Activated naive CD4-positive, alpha-beta T cell treated with anti-CD3 and anti-CD28 coated beads, Interleukin-2, amount 50 U/mL, for 24 hours (primary cell): ENCODE results near the gene PTGER4.
"Not testable (repeated sequence)": the region's sequence is repeated elsewhere in the genome, so short reads cannot be mapped to it uniquely, and the experiment has no call there.

Experiments used
- H3K27ac Mint-ChIP-seq: one replicate; pipeline ENCODE4 v1.8.0; 2021; ENCODE audit warnings: mild to moderate bottlenecking, mixed read lengths
- H3K27me3 Mint-ChIP-seq: one replicate; pipeline ENCODE4 v1.8.0; 2021; ENCODE audit warnings: mixed read lengths
- H3K36me3 Mint-ChIP-seq: one replicate; pipeline ENCODE4 v1.8.0; 2021; ENCODE audit warnings: mixed read lengths
- H3K4me1 Mint-ChIP-seq: one replicate; pipeline ENCODE4 v1.8.0; 2021; ENCODE audit warnings: mixed read lengths
- H3K4me3 Mint-ChIP-seq: one replicate; pipeline ENCODE4 v1.8.0; 2021; ENCODE audit warnings: mild to moderate bottlenecking, mixed read lengths
- H3K9me3 Mint-ChIP-seq: one replicate; pipeline ENCODE4 v1.8.0; 2021; ENCODE audit warnings: mixed read lengths

The PTGER4 gene

DNA sequence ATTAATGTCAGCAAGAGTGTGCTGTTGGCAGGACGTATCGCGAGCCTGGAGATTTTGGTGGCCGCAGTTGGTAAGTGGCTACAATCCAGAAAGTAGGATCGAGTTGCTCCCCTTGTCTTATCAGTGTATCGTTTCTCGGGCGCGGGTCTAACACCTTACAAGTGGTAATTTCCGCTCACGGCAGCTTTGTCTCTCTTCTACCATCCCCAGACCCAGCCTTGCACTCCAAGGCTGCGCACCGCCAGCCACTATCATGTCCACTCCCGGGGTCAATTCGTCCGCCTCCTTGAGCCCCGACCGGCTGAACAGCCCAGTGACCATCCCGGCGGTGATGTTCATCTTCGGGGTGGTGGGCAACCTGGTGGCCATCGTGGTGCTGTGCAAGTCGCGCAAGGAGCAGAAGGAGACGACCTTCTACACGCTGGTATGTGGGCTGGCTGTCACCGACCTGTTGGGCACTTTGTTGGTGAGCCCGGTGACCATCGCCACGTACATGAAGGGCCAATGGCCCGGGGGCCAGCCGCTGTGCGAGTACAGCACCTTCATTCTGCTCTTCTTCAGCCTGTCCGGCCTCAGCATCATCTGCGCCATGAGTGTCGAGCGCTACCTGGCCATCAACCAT, 1.1 kb downstream of the PTGER4 start:
- Mint-ChIP-seq H3K4me3 (peak overlapping the region; percentile 95), H3K27me3 (no peaks in the 10 kb centered on the region), H3K36me3 (peaks cover 51% of the 10 kb centered on the region), H3K9me3 (no peaks in the 10 kb centered on the region), H3K27ac (peak overlapping the region; percentile 98), H3K4me1 (peaks cover 29% of the 10 kb centered on the region)

DNA sequence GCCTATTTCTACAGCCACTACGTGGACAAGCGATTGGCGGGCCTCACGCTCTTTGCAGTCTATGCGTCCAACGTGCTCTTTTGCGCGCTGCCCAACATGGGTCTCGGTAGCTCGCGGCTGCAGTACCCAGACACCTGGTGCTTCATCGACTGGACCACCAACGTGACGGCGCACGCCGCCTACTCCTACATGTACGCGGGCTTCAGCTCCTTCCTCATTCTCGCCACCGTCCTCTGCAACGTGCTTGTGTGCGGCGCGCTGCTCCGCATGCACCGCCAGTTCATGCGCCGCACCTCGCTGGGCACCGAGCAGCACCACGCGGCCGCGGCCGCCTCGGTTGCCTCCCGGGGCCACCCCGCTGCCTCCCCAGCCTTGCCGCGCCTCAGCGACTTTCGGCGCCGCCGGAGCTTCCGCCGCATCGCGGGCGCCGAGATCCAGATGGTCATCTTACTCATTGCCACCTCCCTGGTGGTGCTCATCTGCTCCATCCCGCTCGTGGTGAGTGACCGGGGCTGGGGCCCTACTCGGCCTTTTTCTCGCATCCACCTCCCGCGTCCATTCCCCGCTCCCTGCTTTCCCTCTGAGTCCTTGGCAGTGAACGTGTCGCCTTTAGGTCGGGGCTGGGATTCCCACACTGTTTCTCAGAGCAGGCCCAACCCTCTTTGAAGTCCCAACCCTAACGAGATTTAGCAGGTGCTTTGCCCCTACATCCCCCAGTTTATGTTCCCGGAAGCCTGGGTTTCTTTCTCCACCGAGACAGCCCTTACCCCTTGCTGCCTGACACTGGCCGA, 1.8 kb downstream of the PTGER4 start:
- peak overlapping the region; percentile 95 for H3K4me3 Mint-ChIP-seq
- peak overlapping the region; percentile 98 for H3K27ac Mint-ChIP-seq
- H3K4me1 Mint-ChIP-seq = peaks cover 27% of the 10 kb centered on the region
- H3K9me3 Mint-ChIP-seq = no peaks in the 10 kb centered on the region
- no peaks in the 10 kb centered on the region for H3K27me3 Mint-ChIP-seq
- peaks cover 58% of the 10 kb centered on the region for H3K36me3 Mint-ChIP-seq

DNA sequence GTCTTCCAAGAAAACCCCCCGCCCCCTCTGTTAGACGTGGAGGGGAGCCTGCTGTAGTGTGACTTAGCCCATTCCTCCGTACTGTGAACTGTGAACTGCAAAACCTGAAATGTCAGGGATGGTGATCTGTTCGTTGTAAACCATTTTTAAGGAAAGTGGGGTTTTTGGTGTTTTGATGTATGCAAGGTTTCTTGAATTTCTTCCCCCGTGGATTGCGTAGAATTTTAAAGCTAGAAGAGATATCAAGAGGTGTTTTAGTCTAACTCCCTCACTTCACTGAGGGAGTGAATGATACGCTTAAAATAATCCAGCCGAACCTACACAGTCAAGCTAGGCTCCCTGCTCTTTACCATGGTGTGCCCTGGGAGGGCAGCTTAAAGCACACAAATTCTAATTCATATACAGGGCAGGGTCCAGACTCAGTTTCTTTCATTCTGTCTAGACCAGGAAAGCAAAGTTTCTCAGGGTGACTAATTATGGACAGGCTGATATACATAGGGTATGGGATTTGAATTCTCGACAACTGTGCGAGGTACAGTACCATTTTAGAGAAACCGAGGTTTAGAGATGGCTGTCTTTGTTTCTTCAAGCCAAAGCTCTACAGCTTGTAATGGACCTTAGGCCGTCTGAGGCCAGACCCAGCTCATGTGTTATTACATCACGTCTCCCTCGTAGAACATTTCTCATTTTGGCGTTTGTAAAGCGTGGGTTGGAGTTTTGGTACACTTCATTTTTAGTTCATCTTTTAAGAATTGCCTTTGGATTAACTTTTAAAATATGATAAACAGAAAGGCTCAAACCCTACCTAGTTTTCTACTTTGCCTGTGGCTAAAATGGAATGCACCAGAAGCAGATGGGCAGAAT, 2.7 kb downstream of the PTGER4 start:
- H3K27ac Mint-ChIP-seq = peak overlapping the region; percentile 98
- no peaks in the 10 kb centered on the region for H3K9me3 Mint-ChIP-seq
- peaks cover 25% of the 10 kb centered on the region for H3K4me1 Mint-ChIP-seq
- H3K36me3 Mint-ChIP-seq = peaks cover 64% of the 10 kb centered on the region
- H3K27me3 Mint-ChIP-seq = no peaks in the 10 kb centered on the region
- H3K4me3 Mint-ChIP-seq = peak overlapping the region; percentile 95

DNA sequence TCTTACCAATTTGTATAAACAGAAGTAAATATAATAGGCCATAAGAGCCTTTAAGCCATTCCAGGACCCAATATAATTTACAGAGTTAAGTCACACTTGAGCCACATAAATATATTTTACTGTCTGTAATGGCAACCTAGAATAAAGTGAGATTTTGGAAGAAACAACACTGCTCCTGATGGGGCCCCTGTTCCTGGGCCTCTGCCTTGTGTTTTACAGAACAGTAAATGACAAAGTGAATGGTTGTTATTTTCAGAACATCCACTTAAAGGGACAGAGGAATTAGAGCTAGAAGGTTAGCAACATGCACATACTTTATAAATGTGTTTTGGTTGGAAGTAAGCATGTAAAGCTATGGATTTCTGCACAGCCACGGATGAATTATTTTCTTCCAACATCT, 3.6 kb downstream of the PTGER4 start:
- H3K4me1 Mint-ChIP-seq = peaks cover 27% of the 10 kb centered on the region
- peak overlapping the region; percentile 95 for H3K4me3 Mint-ChIP-seq
- peak overlapping the region; percentile 98 for H3K27ac Mint-ChIP-seq
- no peaks in the 10 kb centered on the region for H3K27me3 Mint-ChIP-seq
- no peaks in the 10 kb centered on the region for H3K9me3 Mint-ChIP-seq
- peaks cover 73% of the 10 kb centered on the region for H3K36me3 Mint-ChIP-seq

DNA sequence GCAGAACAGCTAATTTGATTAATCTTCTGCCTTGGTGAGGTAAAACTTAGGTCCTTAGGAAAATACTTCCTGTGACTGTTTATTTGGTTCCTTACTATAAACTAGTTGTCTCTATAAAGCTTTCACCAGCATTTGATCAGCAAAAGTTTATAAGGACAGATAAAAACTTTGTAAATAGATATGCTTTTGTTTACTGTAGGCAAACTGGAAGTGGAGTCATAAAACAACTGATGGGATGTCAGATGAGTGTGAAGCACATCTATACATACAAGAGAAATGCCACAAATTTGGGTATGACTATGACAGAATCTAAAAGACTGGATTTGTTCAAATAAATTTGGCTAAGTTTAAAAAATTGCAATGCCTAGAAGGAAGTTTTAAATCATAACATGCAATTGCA, 5.5 kb downstream of the PTGER4 start:
- Mint-ChIP-seq H3K4me3 (peak overlapping the region; percentile 95), H3K27ac (peak overlapping the region; percentile 71), H3K4me1 (peaks cover 42% of the 10 kb centered on the region), H3K9me3 (no peaks in the 10 kb centered on the region), H3K36me3 (peaks cover 80% of the 10 kb centered on the region), H3K27me3 (no peaks in the 10 kb centered on the region)

DNA sequence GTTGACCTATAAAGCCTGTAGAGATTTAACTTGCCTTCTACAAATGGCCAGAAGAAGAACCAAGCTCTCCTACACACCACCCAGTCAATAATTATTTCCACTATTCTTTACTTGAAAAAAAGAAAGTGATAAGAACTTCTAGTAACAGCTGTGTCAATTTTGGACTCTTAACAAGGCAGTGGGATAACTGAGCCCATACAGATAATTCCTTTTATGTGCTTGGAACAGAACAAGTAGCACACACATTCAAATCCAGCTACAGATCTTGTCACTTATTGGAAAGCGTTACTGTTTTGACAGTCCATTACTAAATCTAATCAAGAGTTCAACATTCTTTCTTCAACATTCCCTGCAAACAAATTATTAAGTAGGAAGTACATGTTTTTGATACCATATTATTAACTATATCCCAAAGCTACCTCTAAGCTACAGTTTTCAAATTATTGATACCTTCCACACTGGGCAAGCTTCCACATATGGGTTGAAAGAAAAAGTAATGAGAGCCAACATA, 6.3 kb downstream of the PTGER4 start:
- H3K36me3 Mint-ChIP-seq = peaks cover 79% of the 10 kb centered on the region
- no peaks in the 10 kb centered on the region for H3K9me3 Mint-ChIP-seq
- peak overlapping the region; percentile 95 for H3K4me3 Mint-ChIP-seq
- H3K27ac Mint-ChIP-seq = peak overlapping the region; percentile 71
- H3K4me1 Mint-ChIP-seq = peaks cover 48% of the 10 kb centered on the region
- no peaks in the 10 kb centered on the region for H3K27me3 Mint-ChIP-seq

DNA sequence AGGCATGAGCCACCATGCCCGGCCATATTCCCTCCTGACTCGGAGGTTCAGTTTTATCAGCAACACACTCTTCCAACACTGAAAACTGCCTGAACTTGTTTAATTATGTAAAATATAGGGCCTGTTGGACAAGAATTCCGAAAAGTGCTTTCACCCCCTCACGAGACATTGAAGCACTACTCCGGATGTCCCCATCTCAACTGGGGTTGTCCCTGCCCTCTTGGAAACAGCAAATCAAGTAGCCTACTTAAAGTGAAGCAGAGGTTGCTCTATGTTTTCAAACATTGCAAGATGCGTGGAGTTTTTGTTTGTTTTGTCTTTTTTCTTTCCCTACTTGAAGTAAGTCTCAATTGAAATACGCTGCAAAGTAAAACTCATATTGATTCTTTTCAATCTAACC, 7.6 kb downstream of the PTGER4 start:
- peak overlapping the region; percentile 95 for H3K27ac Mint-ChIP-seq
- no peaks in the 10 kb centered on the region for H3K27me3 Mint-ChIP-seq
- H3K4me1 Mint-ChIP-seq = peaks cover 58% of the 10 kb centered on the region
- peaks cover 74% of the 10 kb centered on the region for H3K36me3 Mint-ChIP-seq
- H3K9me3 Mint-ChIP-seq = no peaks in the 10 kb centered on the region
- H3K4me3 Mint-ChIP-seq = peak overlapping the region; percentile 95

DNA sequence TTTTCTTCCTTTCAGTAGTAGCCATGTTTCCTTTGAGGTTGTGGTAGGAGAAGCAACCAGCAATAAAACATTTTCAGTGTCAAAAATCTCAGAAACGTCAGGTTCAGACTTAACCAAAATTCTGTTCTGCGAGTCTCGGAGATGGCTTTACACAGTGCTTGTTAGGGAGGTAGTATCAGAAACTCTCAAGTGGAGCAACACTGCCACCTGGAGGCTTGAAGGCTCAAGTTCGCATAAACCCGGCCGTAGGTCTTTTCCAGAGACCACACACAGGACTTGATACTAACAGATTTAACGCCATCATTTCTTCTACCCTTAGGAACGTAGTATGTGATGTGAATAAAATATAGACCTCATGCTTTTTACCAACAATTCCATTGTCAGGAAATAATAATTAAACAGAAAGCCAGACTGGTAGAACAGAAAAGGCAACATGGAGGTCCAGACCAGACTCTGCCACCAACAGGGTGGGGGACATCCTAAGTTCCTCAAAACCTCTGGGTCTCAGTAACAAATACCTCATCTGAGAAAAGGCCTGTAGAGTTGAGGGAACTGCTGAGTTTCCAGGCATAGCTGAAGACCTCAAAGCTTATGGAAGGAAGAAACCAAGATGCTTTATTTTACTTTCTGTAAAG, 8.5 kb downstream of the PTGER4 start:
- peaks cover 65% of the 10 kb centered on the region for H3K36me3 Mint-ChIP-seq
- peaks cover 60% of the 10 kb centered on the region for H3K4me1 Mint-ChIP-seq
- peak overlapping the region; percentile 95 for H3K27ac Mint-ChIP-seq

DNA sequence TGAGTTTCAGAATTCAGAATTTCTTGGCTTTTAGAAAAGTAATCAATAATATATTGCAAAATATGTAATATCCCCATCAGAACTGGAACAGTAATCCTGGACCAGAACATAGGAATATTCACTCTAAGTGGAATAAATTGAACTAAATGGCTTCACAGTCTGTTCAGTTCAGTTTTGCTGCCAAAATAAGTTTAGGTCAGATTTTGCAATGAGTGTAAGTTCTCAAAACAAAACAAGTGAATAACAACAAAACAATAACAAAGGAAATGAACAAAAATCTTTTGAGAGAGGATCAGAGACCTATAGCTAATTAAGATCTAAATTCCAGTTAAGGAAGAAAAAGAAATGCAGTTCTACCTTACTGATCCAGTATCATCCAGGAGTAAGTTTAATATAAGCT, 9.3 kb downstream of the PTGER4 start:
- Mint-ChIP-seq H3K9me3 (no peaks in the 10 kb centered on the region), H3K4me1 (peaks cover 60% of the 10 kb centered on the region), H3K27ac (peak overlapping the region; percentile 95), H3K36me3 (peaks cover 59% of the 10 kb centered on the region), H3K4me3 (peak overlapping the region; percentile 95), H3K27me3 (no peaks in the 10 kb centered on the region)

More for the DNA sequence above, 8.5 kb downstream of the PTGER4 start:
- H3K27me3 Mint-ChIP-seq = no peaks in the 10 kb centered on the region
- no peaks in the 10 kb centered on the region for H3K9me3 Mint-ChIP-seq
- H3K4me3 Mint-ChIP-seq = peak overlapping the region; percentile 95

DNA sequence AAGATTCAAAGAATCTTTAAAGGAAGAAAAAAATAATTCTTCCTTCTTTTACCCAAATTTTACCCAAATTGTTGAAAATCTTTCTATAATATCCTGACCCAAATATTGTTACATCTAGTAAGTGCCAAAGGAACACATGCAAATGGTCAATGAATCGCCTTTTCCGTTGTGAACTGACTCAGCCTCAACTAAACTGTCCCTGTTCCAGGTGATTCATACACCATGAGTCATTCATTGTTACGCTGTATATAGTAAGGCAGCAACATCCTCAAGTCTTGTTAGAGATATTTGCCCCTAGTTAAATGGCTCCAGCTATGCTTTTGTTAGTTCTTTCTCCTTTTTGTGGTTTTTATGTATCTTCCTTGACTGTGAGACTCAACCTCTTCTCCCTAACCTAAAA, 9.7 kb downstream of the PTGER4 start:
- Mint-ChIP-seq H3K27me3 (no peaks in the 10 kb centered on the region), H3K4me3 (peak overlapping the region; percentile 95), H3K9me3 (no peaks in the 10 kb centered on the region), H3K27ac (peak overlapping the region; percentile 95), H3K36me3 (peaks cover 55% of the 10 kb centered on the region), H3K4me1 (peaks cover 60% of the 10 kb centered on the region)

DNA sequence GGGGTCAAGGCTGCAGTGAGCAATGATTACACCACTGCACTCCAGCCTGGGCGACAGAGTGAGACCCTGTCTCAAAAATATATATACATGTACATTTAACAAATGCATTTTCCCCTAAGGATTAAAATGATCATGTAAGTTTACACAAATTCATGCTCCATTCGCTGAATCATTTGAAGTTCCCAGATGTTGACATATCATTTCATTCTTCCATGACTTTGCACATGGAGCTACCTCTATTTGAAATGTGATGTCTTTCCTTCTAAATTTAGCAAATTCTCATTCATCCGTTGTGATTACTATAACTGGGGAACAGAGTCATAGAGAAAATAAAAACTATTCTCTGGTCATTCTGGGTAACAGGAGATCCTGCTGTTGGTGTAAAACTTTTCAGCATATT, 10.6 kb downstream of the PTGER4 start:
- H3K4me3 Mint-ChIP-seq = peak overlapping the region; percentile 95
- H3K36me3 Mint-ChIP-seq = peaks cover 54% of the 10 kb centered on the region
- H3K27ac Mint-ChIP-seq = peak overlapping the region; percentile 93
- H3K4me1 Mint-ChIP-seq = peaks cover 60% of the 10 kb centered on the region
- no peaks in the 10 kb centered on the region for H3K9me3 Mint-ChIP-seq
- H3K27me3 Mint-ChIP-seq = no peaks in the 10 kb centered on the region

DNA sequence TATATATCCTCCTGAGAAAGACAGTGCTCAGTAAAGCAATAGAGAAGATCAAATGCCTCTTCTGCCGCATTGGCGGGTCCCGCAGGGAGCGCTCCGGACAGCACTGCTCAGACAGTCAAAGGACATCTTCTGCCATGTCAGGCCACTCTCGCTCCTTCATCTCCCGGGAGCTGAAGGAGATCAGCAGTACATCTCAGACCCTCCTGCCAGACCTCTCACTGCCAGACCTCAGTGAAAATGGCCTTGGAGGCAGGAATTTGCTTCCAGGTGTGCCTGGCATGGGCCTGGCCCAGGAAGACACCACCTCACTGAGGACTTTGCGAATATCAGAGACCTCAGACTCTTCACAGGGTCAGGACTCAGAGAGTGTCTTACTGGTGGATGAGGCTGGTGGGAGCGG, 12.2 kb downstream of the PTGER4 start:
- Mint-ChIP-seq H3K27ac (peak overlapping the region; percentile 84), H3K4me3 (peak overlapping the region; percentile 63), H3K36me3 (peaks cover 52% of the 10 kb centered on the region), H3K27me3 (no peaks in the 10 kb centered on the region), H3K9me3 (no peaks in the 10 kb centered on the region), H3K4me1 (peaks cover 50% of the 10 kb centered on the region)

DNA sequence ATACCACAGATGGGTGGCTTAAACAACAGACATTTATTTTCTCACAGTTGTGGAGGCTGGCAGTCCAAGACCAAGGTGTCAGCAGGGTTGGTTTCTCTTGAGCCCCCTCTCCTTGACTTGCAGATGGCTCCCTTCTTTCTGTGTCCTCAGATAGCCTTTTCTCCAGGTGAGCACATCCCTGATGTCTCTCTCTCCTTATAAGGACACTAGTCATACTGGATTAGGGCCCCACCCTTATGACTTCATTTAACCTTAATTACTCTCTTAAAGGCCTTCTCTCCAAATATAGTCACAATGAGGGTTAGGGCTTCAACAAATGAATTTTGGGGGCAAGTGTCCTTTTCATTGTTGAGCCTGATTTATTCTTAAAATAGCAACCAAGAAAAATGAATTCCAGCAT, 14.7 kb downstream of the PTGER4 start:
- Mint-ChIP-seq H3K36me3 (peaks cover 50% of the 10 kb centered on the region), H3K9me3 (no peaks in the 10 kb centered on the region), H3K4me3 (no peak overlapping the region), H3K4me1 (peaks cover 26% of the 10 kb centered on the region), H3K27me3 (no peaks in the 10 kb centered on the region), H3K27ac (peak overlapping the region; percentile 12)

DNA sequence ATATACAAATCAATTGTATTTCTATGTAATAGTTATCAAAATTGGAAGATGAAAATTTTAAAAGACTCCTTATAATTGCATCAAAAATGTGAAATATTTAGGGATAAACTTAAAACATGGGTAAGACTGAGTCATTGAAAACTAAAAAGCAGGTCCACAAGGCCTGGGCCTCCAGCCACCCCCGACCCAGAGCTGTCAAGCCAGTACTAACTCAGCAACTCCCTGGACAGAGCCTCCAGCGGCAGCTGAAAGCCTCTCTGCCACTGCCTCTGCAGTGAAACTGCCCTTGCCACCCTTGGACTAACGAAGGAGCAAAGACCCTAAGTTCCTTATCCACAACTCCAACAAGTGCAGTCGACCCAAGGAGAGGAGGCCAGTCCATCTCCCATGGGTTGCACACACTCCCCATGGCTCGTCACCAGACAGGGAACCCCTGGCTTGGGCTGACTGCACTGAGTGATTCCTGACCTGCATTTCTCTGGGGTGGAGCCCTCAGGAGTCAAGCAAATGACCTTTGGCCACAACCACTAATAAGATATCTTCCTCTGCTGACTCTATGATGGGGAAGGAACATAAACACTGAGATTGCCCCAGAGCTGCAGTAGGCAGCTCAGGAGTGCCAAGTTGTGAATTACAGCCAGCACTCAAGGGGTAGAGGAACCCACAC, 20.5 kb downstream of the PTGER4 start:
- H3K27ac Mint-ChIP-seq = no peak overlapping the region
- H3K9me3 Mint-ChIP-seq = peaks cover 19% of the 10 kb centered on the region
- H3K4me1 Mint-ChIP-seq = no peaks in the 10 kb centered on the region
- H3K27me3 Mint-ChIP-seq = no peaks in the 10 kb centered on the region
- peaks cover 71% of the 10 kb centered on the region for H3K36me3 Mint-ChIP-seq
- H3K4me3 Mint-ChIP-seq = no peak overlapping the region

DNA sequence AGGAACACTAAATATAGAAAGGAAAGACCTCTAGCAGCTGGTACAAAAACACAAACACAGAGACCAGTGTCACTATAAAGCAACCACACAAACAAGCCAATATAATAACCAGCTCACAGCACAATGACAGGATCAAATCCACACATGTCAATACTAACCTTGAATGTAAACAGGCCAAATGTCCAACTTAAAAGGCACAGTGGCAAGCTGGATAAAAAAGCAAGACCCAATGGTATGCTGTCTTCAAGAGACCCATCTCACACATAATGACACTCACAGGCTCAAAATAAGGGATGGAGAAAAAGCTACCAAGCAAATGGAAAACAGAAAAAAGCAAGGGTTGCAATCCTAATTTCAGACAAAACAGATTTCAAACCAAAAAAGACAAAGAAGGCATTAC, 22.3 kb downstream of the PTGER4 start:
- Mint-ChIP-seq H3K9me3 (peaks cover 19% of the 10 kb centered on the region), H3K36me3 (peaks cover 67% of the 10 kb centered on the region)
- not testable (repeated sequence) for H3K27ac Mint-ChIP-seq, H3K4me1 Mint-ChIP-seq, H3K4me3 Mint-ChIP-seq, H3K27me3 Mint-ChIP-seq
